Measurements from ENCODE around the gene HTR4.
A peak's percentile ranks its signal among the peaks of the same experiment; 100 is the strongest.
"Not testable (repeated sequence)": the region's sequence is repeated elsewhere in the genome, so short reads cannot be mapped to it uniquely, and the experiment has no call there.

The HTR4 gene

GRCh38 chr5:148482196-148482595, 172.1 kb downstream of the HTR4 start:
- DNase-seq (ENCODE audit: low read depth in 1 of 2, low spot score in 1 of 2): no peak

- no peak for DNase-seq (ENCODE audit: low read depth in 1 of 2, low spot score in 1 of 2)
Measured at GRCh38 chr5:148477429-148477828, 176.9 kb downstream of the HTR4 start.

DNA sequence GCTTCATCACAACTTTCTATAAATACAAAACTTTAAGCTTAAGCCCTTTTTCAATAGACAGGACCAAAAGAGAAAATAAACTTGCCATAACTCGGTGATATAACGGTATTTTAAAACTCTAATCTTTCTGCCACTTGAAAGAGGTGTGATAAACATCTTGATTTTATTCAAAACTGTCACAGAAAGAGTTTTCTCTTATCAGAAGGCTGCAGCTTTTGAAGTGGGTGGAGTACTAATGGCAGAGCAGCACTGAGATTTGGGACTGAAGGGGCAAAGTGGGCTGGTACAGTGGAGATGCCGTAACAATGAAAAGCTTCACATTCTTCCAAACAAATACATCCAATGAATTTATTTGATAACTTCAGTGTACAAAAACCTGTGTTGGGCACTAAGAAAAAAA, 178.0 kb downstream of the HTR4 start:
- DNase-seq (ENCODE audit: low read depth in 1 of 2, low spot score in 1 of 2): no peak

GRCh38 chr5:148474025-148474511, 180.3 kb downstream of the HTR4 start:
- DNase-seq (ENCODE audit: low read depth in 1 of 2, low spot score in 1 of 2): no peak

GRCh38 chr5:148471379-148471778, 182.9 kb downstream of the HTR4 start:
- no peak for DNase-seq (ENCODE audit: low read depth in 1 of 2, low spot score in 1 of 2)

DNA sequence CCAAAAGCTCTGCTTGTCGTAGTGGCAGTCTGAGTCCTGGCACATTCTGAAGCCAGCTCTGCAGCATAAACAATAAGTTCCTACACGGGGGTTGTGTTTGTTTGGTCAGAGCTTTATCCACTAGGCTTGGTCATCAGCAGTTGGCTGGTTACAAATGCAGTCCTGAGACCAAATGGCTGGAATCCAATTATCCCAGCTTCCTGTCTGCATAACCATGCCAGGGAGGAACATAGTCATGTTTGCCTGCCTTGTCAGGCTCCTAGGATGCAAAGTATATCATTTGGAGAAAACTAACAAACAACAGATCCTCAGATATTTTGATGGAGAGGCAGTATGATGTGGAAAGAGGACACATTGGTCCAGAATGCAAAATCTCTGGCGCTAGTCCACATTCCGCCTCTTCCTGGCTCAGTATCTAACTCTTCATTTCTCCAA, 184.8 kb downstream of the HTR4 start:
- DNase-seq (ENCODE audit: low read depth in 1 of 2, low spot score in 1 of 2): no peak

- DNase-seq (ENCODE audit: low read depth in 1 of 2, low spot score in 1 of 2): not testable (repeated sequence)
Measured at GRCh38 chr5:148468746-148469145, 185.6 kb downstream of the HTR4 start.

- DNase-seq (ENCODE audit: low read depth in 1 of 2, low spot score in 1 of 2): no peak
Measured at GRCh38 chr5:148467958-148468357, 186.4 kb downstream of the HTR4 start.

- DNase-seq (ENCODE audit: low read depth in 1 of 2, low spot score in 1 of 2): no peak
Measured at GRCh38 chr5:148466236-148466580, 188.1 kb downstream of the HTR4 start.

DNA sequence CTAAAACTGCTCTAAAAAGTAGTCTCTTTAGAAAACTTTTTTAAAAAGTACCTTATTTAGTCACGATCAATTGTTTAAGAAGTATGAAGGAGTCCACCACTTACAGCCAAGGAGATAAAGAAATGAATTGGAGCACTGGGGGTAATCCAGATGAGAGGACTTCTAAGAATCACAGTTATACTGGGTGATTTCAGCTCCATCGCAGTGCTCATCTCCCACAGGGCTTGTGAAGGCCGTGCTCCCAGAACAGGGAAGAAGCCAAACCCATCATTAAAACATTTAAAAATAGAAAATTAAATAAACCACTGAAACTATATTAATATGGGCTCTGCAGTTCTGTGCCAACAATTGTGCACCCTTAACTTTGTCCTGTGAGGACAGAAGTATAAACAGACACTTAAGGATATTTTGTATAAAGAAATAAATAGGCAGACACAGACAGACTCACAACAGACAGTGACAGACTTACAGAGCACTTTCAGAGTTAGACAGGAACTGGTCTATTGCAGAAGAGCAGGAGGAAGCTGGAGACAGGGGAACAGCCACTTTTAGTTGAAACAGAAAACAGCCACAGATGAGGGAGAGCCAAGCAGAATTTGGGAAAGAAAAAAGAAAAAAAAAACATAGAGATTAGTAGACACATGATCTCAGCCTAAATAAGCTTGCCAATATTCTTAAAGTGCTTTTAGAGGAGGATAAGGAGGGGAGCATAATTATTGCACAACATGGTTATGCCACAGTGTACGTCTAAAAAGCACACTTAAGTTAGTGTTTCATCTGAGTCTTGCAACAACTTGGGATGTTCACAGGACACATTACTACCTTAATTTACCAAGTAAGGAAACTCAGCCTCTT, 188.7 kb downstream of the HTR4 start:
- no peak for DNase-seq (ENCODE audit: low read depth in 1 of 2, low spot score in 1 of 2)

DNA sequence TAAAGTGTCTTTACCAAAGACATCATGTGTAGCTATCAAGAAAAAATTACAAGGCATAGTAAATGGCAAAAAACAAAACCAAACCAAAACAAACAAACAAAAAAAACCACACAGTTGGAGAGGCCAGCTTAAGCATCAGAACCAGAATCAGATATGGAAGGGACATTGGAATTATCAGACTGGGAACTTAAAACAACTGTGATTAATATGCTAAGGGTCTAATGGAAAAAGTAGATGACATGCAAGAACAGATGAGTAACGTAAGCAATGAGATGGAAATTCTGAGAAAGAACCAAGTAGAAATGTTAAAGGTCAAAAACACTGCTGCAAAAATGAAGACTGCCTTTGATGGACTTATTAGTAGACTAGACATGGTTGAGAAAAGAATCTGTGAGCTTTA, 194.7 kb downstream of the HTR4 start:
- no peak for DNase-seq (ENCODE audit: low read depth in 1 of 2, low spot score in 1 of 2)

- no peak for DNase-seq (ENCODE audit: low read depth in 1 of 2, low spot score in 1 of 2)
Measured at GRCh38 chr5:148458036-148458888, 196.1 kb downstream of the HTR4 start.

- DNase-seq (ENCODE audit: low read depth in 1 of 2, low spot score in 1 of 2): no peak
Measured at GRCh38 chr5:148457183-148457620, 197.1 kb downstream of the HTR4 start.

GRCh38 chr5:148455185-148455584, 199.1 kb downstream of the HTR4 start:
- DNase-seq (ENCODE audit: low read depth in 1 of 2, low spot score in 1 of 2): no peak

GRCh38 chr5:148454576-148454975, 199.8 kb downstream of the HTR4 start:
- no peak for DNase-seq (ENCODE audit: low read depth in 1 of 2, low spot score in 1 of 2)

DNA sequence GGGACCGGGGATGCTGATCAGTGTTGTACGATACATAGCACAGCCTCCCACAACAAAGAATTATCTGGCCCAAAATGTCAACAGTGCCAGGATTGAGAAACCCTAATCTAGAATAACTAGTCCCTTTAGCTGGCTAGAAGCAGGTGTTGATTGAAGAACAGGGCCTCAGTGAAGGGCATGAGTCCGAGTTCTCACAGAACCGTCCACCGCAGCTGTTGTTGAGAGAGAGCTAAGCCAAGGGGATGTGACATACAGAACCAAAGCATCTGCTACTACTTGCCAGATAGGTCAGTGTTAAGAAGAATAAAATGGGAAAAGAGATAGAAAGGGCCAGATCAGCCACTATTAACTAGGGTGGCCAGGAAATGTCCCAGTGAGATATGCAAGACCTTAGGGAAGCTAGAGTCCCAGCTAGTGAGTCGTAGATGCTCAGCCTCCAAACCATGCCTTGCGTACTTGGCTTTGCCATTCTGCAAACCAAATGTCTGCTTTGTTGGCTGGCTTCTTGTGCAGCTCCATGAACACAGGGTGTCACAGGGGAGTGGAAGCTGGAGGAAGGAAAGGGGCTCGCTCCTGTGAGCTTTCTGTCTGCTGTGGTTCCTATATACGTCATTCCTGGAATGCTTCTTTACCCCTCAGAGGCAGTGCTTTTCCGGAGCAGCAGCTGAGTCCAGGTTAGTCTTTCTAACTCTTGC, 201.7 kb downstream of the HTR4 start:
- no peak for DNase-seq (ENCODE audit: low read depth in 1 of 2, low spot score in 1 of 2)

DNA sequence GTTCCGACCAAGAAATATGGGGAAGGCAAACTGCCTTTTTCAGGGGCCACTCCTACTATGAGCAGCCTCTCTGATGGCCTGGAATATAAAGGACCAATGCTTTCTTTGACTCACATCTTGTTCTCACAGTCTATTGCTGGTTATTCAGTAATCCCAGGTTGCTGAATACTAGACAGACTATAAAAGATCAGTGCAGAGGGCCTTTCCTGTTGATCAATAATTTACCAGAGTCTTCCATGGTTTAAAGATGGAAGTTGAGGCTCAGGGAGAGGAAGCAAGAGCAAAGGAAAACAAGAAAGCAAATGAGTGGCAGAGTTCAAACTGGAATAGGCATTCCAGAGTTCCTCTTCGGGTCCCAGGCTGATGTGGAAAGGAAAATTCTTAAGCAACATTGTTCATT, 207.7 kb downstream of the HTR4 start:
- DNase-seq (ENCODE audit: low read depth in 1 of 2, low spot score in 1 of 2): no peak

- no peak for DNase-seq (ENCODE audit: low read depth in 1 of 2, low spot score in 1 of 2)
Measured at GRCh38 chr5:148445578-148445977, 208.7 kb downstream of the HTR4 start.

DNA sequence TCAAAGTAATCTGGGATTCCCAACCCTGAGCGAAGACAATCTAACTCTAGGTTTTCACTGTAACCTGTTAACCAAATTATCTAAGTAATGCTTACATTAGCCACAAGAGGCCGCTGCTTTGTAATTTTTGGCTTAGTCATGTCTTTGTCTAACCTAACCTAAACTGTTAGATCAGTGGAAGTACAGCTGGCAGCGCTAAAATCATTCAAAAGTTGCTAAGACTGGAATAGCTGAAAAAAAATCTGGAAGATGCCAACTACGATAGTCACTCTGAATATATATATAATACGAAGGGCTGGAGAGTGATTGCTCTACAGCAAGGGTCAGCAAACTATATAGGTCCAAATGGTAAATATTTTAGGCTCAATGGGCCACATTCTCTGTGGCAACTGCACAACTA, 210.3 kb downstream of the HTR4 start:
- DNase-seq (ENCODE audit: low read depth in 1 of 2, low spot score in 1 of 2): peak in 1 of 2 donors; percentile 8

DNA sequence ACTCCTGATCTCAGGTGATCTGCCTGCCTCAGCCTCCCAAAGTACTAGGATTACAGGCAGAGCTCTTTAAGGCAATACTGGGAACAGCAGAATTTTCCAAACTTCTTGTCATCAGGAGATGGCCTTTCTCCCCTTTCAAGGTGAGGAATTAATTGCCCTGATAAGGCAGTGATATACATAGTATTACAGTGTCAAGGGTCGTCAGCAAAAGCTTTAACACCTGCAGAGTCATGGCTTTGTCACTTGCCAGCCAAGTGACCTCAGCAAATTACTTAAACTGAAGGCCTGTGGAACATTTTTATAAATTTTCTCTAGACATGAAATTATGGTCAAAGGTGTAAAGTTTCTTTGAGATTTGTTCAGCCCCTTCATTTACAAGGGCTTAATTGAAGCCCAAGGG, 211.1 kb downstream of the HTR4 start:
- no peak for DNase-seq (ENCODE audit: low read depth in 1 of 2, low spot score in 1 of 2)

DNA sequence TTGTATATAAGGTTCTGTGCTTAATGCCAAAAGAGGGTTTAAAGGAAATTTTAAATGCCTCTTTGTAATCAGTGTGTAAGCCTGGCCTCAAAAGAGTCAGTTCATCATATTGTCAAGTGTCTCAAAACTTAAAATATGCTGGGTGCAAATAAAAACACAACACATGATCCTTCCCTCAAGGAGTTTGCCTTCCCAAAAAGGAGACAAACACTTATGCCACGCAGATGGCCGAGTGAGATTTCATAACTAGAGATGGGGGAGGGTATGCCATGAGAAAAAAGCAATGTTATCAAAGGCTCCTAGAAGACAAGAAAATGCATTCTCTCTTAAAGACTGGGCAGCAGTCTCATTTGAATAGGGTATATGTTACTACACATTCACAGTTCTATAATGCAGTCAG, 215.4 kb downstream of the HTR4 start:
- no peak for DNase-seq (ENCODE audit: low read depth in 1 of 2, low spot score in 1 of 2)
